HuH-7 (cell line): Measurements from ENCODE around the gene NPIPB8.
A peak's percentile ranks its signal among the peaks of the same experiment; 100 is the strongest.
"Not testable (repeated sequence)": the region's sequence is repeated elsewhere in the genome, so short reads cannot be mapped to it uniquely, and the experiment has no call there.

Source experiments
- DNase-seq: peaks from one replicate; pipeline ENCODE4 v3.0.0; 2011; ENCODE audit warnings: low spot score

The NPIPB8 gene

GRCh38 chr16:28637765-28638164, at the start of gene NPIPB8:
TSS of gene NPIPB8 (plus strand) at chr16:28638065. CDS start at chr16:28638361, 296 bp downstream.
- not testable (repeated sequence) for DNase-seq

- DNase-seq = no peak
Observed at GRCh38 chr16:28589069-28589468, 48.8 kb upstream of the NPIPB8 start.

GRCh38 chr16:28589930-28590329, 47.9 kb upstream of the NPIPB8 start:
- DNase-seq = no peak

GRCh38 chr16:28590384-28591340, 47.2 kb upstream of the NPIPB8 start:
- DNase-seq = no peak

GRCh38 chr16:28591355-28591754, 46.5 kb upstream of the NPIPB8 start:
- DNase-seq = no peak

GRCh38 chr16:28592511-28592910, 45.4 kb upstream of the NPIPB8 start:
- DNase-seq = no peak

- no peak for DNase-seq
Observed at GRCh38 chr16:28592979-28593553, 44.8 kb upstream of the NPIPB8 start.

GRCh38 chr16:28595451-28595850, 42.4 kb upstream of the NPIPB8 start:
- not testable (repeated sequence) for DNase-seq

- no peak for DNase-seq
Observed at GRCh38 chr16:28596115-28596630, 41.7 kb upstream of the NPIPB8 start.

- no peak for DNase-seq
Observed at GRCh38 chr16:28596840-28597691, 40.8 kb upstream of the NPIPB8 start, which contains the start of gene SULT1A2. TSS of gene SULT1A2 (minus strand) at chr16:28597050. CDS start at chr16:28595930, 1,120 bp downstream.

GRCh38 chr16:28597692-28598261, 40.1 kb upstream of the NPIPB8 start:
- DNase-seq = peak; percentile 92

- DNase-seq = not testable (repeated sequence)
Observed at GRCh38 chr16:28599377-28600285, 38.2 kb upstream of the NPIPB8 start.

GRCh38 chr16:28600965-28601364, 36.9 kb upstream of the NPIPB8 start:
- not testable (repeated sequence) for DNase-seq

GRCh38 chr16:28601589-28601988, 36.3 kb upstream of the NPIPB8 start:
- not testable (repeated sequence) for DNase-seq

- DNase-seq = not testable (repeated sequence)
Observed at GRCh38 chr16:28602062-28602461, 35.8 kb upstream of the NPIPB8 start.

- no peak for DNase-seq
Observed at GRCh38 chr16:28602529-28602928, 35.3 kb upstream of the NPIPB8 start.

GRCh38 chr16:28603381-28604185, 34.3 kb upstream of the NPIPB8 start:
- DNase-seq = no peak

- DNase-seq = no peak
Observed at GRCh38 chr16:28604186-28604565, 33.7 kb upstream of the NPIPB8 start.

GRCh38 chr16:28606291-28607115, 31.4 kb upstream of the NPIPB8 start:
- DNase-seq = no peak
